ENCODE measurements around the gene ZNF222.

Gene ZNF222

DNA sequence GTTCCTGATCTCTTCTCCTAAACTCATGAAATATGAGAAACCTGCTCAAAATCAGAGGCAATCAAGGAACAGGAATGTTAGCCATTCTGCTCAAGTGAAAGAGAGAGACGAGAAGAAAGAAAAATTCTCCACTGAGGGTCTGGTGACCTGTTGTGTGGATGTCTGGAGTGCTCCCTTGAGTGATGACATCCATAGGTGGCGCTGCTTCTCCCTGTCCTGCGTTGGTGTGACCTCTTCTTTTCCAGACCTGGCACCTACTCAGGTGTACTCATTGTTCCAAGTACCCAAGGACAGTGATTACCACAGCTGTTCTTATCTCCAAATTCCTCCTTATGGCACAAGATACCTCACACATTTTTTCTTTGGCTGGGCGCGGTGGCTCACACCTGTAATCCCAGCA, 30.7 kb downstream of the ZNF222 start:
- DNase-seq, result no peak

GRCh38 chr19:44059229-44059628, 34.0 kb downstream of the ZNF222 start:
- DNase-seq, result no peak

DNA sequence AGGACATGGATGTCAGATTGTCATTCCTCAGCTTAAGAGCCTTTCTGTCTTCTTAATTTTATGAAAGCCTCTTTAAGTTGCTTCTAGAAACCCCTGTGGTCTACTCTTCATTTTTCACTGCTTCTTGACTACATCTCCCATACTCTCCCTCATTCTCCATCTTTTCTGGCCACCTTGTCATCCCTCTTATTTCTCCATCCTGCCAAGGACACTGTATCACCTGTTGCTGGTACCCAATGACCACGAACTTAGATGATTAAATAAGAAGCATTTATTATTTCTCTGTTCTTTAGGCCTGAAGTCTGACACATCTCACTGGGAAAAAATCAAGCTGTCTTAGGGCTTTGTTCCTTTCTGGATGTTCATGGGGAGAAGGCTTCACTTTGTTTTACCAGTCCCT, 35.9 kb downstream of the ZNF222 start:
- DNase-seq, result no peak

GRCh38 chr19:44066305-44066704, 41.1 kb downstream of the ZNF222 start:
- no peak for DNase-seq

DNA sequence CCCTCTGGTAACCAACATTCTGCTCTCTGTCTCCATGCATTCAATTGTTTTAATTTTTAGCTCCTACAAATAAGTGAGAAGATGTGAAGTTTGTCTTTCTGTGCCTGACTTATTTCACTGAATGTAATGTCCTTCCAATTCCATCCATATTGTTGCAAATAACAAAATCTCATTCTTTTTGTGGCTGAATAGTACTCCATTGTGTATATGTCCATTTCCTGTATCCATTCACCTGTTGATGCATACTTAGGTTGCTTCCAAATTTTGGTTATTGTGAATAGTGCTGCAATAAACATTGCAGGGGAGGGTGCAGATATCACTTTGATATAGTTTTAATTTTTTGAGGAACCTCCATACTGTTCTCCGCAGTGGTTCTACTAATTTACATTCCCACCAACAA, 44.2 kb downstream of the ZNF222 start:
- DNase-seq, result no peak

GRCh38 chr19:44071824-44072542, 46.8 kb downstream of the ZNF222 start, which contains the start of gene ZNF284:
TSS of gene ZNF284 (plus strand) at chr19:44072159. CDS start at chr19:44076390, 4,231 bp downstream.
- peak; percentile 96 for DNase-seq

GRCh38 chr19:44072543-44073401, 47.6 kb downstream of the ZNF222 start:
- peak; percentile 37 for DNase-seq

DNA sequence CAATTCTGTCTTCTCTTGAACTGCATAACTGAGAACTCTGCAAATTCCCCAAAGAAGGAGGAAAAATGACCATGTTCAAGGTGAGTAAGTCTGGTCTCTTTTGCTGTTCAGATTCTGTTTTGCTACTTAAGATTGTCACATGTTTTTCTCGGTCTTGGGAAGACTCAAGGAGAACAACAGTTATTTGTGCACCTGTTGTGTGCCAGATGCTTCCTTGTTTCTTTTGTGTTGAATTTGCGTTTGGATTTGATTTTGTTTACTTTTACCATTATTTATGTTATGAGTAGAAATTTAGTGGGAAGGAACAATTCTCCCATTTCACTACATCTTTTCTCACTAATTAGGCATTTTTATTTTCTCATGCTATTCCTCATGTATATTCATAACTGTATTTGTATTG, 51.1 kb downstream of the ZNF222 start:
- no peak for DNase-seq

All from NCI-H82 (cell line).